ELR (cell line): ENCODE data around the gene DUSP22.

ENCODE experiments used
- DNase-seq: peaks from one replicate; pipeline ENCODE4 v3.0.0-alpha.2; 2015; ENCODE audit warnings: low read depth

DUSP22 gene

DNA sequence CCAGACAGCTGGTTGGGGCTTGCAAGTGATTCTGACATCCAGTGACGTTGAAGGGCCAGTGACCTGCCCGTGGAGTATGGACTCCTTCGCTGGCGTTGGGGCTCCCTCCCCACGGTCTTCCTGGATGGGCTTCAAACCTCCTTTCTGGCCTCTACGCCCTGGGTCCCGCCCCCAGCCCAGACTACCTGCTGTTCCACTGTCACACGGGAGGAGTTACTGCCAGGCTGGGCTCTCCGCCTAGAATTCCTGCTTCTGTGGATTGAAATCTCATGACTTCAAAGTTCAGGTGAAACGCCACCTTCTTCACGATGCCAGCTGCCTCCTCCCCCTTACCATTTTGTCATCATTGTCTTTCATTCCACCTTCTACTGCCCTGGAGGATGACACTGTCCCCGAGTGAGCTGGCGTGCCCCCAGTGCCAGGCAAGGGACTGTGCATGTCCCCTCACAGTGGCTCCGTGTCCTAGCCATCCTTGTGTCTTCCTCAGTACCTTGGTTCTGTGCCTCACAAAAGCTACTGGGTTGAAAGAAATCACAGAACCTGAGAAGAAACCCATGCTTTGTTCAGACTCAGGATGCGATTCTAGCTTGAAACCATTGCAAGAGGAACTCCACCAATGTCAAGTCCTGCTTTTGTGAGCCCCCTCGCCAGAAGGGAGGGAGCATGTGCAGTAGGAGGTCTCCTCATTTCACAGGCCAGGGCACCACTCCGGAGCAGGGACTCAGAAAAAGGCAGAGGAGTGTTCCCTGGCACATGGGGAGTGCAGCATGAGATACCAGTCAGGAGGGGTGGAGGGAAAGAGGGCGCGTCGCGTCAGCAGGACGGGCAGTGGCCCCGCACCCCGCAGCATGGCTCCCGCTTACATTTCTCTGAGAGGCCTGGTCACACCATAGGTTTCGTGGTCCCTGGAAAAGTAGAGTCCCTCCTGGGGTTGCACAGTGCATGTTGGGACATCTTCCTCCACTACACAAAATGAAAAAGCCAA lies 88.2 kb downstream of the DUSP22 start:
- no peak for DNase-seq

- no peak for DNase-seq
Measured at GRCh38 chr6:381742-382461, 89.6 kb downstream of the DUSP22 start.

GRCh38 chr6:382883-383810 lies 90.9 kb downstream of the DUSP22 start:
- DNase-seq, result no peak

DNA sequence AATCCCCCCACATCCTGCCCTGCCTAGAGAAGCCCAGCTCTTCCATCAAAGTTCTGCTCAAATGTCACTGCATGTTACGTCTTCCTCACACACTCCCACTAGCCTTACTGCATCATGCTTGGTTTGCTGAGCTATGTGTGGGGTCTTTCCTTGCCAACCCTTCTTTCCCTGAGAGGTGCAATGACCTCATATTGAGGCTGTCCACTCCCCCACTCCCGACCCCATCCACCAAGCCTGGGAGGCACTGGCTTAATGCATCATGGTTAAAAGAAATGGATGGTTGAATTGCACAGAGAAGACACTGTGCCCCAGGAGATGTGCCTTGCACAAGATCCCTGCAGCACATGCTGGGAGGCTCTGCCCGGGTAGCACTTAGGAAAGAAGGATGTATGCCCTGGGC lies 91.6 kb downstream of the DUSP22 start:
- no peak for DNase-seq

DNA sequence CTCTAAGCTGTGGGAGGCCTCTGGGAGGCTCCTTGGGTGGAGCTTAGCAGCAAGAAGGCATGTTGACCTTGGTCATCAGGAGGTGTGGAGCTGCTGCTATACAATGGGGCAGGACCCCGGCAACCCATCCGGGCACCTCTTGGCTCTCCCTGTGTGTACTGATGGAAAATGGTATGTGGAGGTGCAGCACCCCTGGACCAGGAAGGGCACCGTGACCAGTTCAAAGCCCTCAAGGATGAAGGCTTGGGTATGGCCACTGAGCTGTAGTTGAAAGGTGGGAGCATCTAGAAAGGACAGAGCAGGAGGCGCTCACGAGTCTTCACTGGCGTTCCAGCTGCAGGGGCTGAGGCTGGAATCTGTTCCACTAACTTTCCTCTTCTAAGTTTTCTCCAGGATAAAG lies 92.6 kb downstream of the DUSP22 start:
- DNase-seq, result no peak

- DNase-seq, result no peak
Measured at GRCh38 chr6:385614-386013, 93.3 kb downstream of the DUSP22 start.

DNA sequence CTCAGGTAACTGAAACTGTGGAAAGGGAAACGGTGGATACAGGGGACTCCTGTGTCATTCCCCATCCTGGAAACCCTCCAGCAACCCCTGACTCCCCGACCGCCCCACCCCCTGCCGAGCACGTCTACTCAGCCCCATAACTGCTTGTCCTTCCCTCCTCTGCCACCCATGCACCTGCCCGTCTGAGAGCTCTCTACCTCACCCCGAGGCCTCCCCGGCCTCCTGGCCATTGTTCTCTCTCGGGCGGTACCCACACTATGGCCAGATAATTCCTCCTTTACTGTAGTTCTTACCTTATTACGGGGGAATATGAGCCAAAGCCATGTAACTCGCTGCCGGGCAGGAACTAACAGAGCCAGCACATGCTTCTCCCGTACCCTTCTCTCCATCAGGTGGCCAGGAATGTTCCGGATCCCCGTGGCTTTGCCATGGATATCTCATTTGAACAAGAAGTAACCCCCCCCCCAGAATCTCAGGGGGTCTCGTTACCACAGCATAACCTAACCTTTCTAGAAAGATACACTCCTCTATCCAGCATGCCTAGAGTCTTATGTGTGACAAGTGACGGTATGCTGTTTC lies 94.5 kb downstream of the DUSP22 start:
- no peak for DNase-seq

DNA sequence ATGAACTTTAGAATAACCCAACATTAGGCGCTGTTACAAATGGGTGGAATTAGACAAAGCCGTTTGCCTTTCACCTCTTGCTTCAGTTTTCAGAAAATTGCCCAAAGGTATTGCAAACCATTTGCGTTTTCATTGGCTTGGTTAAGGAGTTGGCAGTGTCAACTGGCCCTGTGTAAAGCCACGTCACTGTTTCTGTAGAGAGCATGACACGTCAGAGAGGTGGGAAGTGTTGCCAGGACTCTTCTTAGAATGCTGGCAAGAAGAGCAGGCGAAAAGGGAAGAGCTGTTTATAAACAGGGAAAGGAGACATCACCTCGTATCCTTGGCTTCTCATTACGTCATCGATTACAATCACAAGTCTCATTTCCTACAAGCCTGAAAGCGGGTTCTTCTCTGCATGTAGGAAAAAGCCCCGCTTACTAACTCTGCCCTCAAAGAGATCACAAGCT lies 95.0 kb downstream of the DUSP22 start:
- no peak for DNase-seq

DNA sequence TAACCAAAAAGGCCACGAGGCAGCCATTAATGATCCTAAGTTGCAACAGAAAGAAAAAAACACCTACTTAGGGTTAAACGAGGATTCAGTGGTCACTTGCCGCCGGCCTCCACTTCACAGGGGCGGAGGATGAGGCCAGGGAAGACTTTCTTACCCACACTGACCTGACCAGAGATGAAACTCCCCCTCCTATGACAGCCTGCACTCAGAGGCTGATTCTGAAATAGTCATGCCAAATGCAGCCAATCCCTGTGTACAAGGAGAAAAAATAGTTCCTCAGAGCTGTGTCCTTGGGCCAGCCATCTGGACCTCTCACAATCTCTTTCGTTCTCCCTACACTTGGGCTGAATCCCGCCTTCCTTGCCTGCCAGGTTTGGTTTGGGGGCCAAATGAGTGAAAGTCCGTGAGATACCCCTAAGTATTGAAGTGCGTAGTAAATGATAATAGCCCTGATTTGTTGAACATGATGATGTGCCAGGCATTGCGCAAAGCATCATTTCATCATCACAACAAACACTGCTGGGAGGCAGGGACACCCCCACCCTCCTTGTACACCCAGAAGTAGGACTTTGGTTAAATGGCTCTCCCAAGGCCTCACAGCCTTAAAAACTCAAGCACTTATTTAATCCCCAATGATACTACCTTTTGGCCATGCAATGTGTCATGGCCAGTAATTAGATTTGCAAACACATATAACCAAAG lies 96.1 kb downstream of the DUSP22 start:
- DNase-seq, result no peak

- DNase-seq, result no peak
Measured at GRCh38 chr6:389143-389542, 96.9 kb downstream of the DUSP22 start.

DNA sequence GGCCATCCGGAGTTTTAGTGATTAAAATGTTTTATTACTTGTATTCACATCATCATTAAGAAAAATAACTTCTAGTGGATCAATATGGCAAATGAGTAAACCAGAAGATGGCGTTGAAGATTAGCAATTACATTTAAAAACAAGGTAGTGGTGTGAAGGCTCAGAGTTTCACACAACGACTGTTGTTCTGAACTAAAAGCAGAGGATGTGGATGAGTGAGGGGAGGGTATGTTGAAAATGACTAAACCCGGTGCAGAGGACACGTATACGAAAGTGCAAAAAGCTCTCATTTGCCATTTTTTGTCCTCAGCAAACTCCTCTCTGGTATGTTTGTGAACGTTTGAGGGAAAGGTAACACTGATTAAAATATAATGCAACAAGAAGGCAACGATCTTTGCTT lies 97.3 kb downstream of the DUSP22 start:
- no peak for DNase-seq

DNA sequence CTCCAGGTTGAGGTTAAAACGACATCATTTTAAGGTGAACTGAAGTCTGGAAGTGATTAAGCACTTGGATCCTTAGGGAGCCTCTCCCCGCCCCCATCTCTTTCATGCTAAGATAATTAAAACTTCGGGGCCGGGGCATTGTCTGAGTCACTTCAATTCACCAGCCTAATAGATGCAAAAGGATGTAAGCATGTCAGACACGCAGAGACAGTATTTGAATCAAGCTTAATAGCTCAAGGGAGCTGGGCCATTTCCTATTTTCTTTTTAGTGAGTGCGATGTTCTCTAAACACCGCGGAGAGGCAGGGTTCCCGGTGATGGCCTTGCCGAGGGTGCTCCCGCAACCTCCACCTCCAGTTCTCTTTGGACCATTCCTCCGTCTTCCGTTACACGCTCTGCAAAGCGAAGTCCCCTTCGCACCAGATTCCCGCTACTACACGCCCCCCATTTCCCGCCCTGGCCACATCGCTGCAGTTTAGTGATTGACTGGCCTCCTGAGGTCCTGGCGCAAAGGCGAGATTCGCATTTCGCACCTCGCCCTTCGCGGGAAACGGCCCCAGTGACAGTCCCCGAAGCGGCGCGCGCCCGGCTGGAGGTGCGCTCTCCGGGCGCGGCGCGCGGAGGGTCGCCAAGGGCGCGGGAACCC lies 98.7 kb downstream of the DUSP22 start:
- DNase-seq, result peak; percentile 10

- DNase-seq, result no peak
Measured at GRCh38 chr6:391559-392440, 99.5 kb downstream of the DUSP22 start, which contains the start of gene IRF4. IRF4 (plus strand) TSS chr6:391752; CDS start chr6:393153, 1,401 bp downstream.

DNA sequence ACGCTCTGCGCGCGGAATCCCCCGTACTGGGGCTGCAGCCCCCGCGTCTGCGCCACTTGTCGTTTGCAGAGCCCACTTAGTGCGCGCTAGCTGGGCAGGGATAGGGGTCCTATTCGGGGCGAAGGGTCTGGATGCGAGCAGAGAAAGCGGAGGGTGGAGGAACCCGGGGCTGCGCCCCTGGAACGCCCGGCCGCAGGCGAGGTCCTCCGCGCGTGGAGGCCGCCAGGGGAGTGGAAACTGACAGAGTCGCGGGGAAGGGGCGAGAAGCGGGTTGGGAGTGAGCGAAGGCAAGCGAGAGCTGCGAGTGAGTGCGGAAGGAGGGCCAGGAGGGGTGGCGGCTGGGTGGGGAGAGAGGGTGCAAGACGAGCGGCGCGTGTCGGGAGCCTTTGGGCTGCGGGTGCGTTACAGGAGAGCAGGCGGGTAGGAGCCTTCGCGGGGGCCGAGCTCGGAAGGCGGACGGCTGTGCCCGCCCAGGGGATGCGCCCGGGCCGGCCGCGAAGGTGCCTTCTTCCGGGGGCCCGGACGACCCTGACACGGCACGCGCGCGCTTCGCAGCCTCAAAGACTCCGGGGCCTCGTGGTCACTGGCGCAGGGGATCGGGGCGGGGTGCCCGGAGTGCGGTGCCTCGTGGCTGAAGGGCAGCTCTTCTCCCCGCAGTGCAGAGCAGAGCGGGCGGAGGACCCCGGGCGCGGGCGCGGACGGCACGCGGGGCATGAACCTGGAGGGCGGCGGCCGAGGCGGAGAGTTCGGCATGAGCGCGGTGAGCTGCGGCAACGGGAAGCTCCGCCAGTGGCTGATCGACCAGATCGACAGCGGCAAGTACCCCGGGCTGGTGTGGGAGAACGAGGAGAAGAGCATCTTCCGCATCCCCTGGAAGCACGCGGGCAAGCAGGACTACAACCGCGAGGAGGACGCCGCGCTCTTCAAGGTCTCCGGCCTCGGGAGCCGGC lies 100.4 kb downstream of the DUSP22 start:
- no peak for DNase-seq

- DNase-seq, result no peak
Measured at GRCh38 chr6:393391-394221, 101.3 kb downstream of the DUSP22 start.

GRCh38 chr6:394641-395289 lies 102.5 kb downstream of the DUSP22 start:
- DNase-seq, result no peak
